ENCODE results near the gene CASP9.
"Not testable (repeated sequence)": the region's sequence is repeated elsewhere in the genome, so short reads cannot be mapped to it uniquely, and the experiment has no call there.

- TF ChIP-seq CTCF, POLR2A (IDR thresholded peaks at IDR 0.05): not testable (repeated sequence)
Measured at GRCh38 chr1:15491010-15491409, 33.0 kb downstream of the CASP9 start.

All from lower leg skin (tissue), 3 donors.